ENCODE measurements around the gene ADAM12. TPM values are rescaled to one million over a fixed set of nuclear protein-coding genes. Genes with fewer than 3 reads are reported as not detected.

Gene ADAM12
- total RNA-seq, 4 donors from 2014 or later, result under 0.01 to 1.3 (median 1.0) TPM

- 54% methylated on average over 12 of the region's 12 CpGs for WGBS
- intact Hi-C loops (cut with DNase I), result no loop called here
- Histone ChIP-seq H3K27ac (replicated peaks in 1 of 4) (no peak overlapping the region), H3K36me3 (no peaks in the 10 kb centered on the region), H3K4me1 (no peaks in the 10 kb centered on the region), H3K4me3 (no peak overlapping the region), H3K9me3 (no peaks in the 10 kb centered on the region), H3K27me3 (no peaks in the 10 kb centered on the region)
- peak; percentile 64 for DNase-seq (ENCODE audit: extremely low spot score)
- no peak for TF ChIP-seq POLR2AphosphoS5 (IDR thresholded peaks at IDR 0.05)
- TF ChIP-seq, protein P1, sequence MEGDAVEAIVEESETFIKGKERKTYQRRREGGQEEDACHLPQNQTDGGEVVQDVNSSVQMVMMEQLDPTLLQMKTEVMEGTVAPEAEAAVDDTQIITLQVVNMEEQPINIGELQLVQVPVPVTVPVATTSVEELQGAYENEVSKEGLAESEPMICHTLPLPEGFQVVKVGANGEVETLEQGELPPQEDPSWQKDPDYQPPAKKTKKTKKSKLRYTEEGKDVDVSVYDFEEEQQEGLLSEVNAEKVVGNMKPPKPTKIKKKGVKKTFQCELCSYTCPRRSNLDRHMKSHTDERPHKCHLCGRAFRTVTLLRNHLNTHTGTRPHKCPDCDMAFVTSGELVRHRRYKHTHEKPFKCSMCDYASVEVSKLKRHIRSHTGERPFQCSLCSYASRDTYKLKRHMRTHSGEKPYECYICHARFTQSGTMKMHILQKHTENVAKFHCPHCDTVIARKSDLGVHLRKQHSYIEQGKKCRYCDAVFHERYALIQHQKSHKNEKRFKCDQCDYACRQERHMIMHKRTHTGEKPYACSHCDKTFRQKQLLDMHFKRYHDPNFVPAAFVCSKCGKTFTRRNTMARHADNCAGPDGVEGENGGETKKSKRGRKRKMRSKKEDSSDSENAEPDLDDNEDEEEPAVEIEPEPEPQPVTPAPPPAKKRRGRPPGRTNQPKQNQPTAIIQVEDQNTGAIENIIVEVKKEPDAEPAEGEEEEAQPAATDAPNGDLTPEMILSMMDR (IDR thresholded peaks at IDR 0.05), result no peak
- no peak for TF ChIP-seq POLR2A (IDR thresholded peaks at IDR 0.05; ENCODE audit: low read depth)
- TF ChIP-seq EP300 (IDR thresholded peaks at IDR 0.05), result no peak
These were observed 72.6 kb downstream of the ADAM12 start for GRCh38 chr10:126315494-126316177.

DNA sequence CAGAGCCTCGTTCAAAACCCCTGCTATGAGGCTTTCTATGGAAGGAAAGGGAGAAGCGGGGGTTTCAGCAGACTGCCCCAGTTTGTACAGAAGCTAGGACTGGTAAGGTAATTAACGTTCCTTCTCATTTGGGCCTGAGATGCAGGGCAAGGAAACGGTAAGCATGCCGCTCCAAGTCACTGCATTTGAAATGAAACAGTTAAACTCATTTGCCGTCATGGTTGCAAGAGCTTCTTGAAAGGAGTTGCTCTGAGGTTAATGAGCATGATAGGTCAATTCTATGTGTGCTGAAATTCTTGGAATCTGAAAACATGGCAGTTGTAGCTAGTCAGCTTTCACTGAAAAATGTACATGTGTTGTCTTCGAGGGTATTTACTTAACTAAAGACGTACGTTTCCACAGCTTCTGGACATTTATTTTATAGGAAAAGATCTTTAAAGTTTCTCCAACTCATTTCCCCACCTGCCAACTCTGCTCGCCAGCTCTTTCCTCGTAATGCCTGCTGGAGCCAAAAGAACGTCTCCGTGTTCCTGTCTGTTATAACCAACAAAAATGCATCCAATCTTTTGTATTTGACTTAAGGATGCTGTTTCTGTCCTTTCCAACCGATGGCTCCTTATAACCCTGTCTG lies 73.3 kb downstream of the ADAM12 start:
- TF ChIP-seq POLR2A (IDR thresholded peaks at IDR 0.05; ENCODE audit: low read depth) (no peak), EP300 (IDR thresholded peaks at IDR 0.05) (no peak), POLR2AphosphoS5 (IDR thresholded peaks at IDR 0.05) (no peak)
- TF ChIP-seq, protein P1 (IDR thresholded peaks at IDR 0.05), result no peak
- Histone ChIP-seq H3K9me3 (no peaks in the 10 kb centered on the region), H3K36me3 (no peaks in the 10 kb centered on the region), H3K27ac (replicated peaks in 1 of 4) (no peak overlapping the region), H3K4me3 (no peak overlapping the region), H3K4me1 (no peaks in the 10 kb centered on the region), H3K27me3 (peaks cover 0 to 6% (median 0%) of the 10 kb centered on the region in 4 donors)
- WGBS, result 78% methylated on average over 14 of the region's 14 CpGs
- intact Hi-C loops (cut with DNase I), result no loop called here
- peak; percentile 60 for DNase-seq (ENCODE audit: extremely low spot score)

DNA sequence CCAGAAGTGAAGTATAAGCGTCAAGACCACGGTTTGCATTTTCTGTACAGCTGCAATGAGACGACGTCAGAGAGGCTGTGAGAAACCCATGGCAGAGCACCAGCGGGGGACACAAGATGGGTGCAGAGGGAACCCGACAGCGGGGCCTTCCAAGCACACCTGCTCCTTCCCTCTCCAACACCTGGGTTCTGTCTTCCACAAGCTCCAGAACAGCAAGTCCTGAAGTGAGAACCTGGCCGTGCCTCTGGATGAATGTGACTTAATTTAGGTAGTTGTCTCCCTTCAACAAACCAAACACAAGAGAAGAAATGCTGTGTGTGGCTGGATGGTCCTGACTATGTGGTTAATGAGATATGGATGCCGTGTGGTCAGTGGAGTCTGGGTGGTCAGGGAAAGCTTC lies 76.1 kb downstream of the ADAM12 start:
- DNase-seq (ENCODE audit: extremely low spot score), result peak; percentile 62
- Histone ChIP-seq H3K4me1 (no peaks in the 10 kb centered on the region), H3K4me3 (no peak overlapping the region), H3K36me3 (no peaks in the 10 kb centered on the region), H3K27ac (replicated peaks in 1 of 4) (no peak overlapping the region), H3K9me3 (no peaks in the 10 kb centered on the region), H3K27me3 (peaks cover 0 to 11% (median 0%) of the 10 kb centered on the region in 4 donors)
- intact Hi-C loops (cut with DNase I), result no loop called here
- WGBS, result 91% methylated on average over 9 of the region's 9 CpGs
- TF ChIP-seq EP300 (IDR thresholded peaks at IDR 0.05), result no peak
- no peak for TF ChIP-seq POLR2AphosphoS5 (IDR thresholded peaks at IDR 0.05)
- TF ChIP-seq POLR2A (IDR thresholded peaks at IDR 0.05; ENCODE audit: low read depth), result no peak
- TF ChIP-seq, protein P1 (IDR thresholded peaks at IDR 0.05), result no peak

DNA sequence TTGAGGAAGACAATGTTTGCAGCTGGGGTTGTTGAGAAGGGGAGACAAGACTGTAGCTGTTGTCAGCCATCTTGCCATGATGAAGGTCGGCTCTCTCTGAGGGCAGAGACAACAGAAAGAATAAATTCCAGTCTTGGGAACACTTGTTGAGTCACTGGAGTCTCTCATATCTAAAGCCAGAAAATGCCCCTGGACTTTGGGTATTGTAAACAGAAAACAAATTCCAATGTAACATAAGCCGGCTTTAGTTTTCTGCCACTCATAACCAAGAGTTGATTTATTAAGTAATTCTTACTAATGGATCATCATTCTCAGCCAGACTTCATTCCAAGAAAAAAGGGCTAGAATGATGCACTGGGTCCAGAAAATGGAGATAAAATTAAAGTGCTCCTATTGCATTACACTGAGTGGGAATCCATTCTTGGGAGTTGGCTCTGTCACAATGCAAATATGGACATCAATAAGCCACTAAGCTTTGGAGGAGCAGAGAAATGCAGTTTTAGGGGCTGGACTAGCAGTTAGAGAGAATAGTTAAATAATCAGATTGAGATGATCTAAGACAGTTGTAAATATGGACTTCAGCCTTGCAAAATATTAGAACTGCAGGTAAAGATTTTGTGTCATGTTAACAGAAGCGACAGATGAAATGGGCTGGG lies 78.9 kb downstream of the ADAM12 start:
- no peaks in the 10 kb centered on the region for H3K4me1 ChIP-seq
- WGBS, result 89% methylated on average over 3 of the region's 3 CpGs
- no peak overlapping the region for H3K27ac ChIP-seq (replicated peaks in 1 of 4)
- DNase-seq (ENCODE audit: extremely low spot score), result no peak
- TF ChIP-seq POLR2A (IDR thresholded peaks at IDR 0.05; ENCODE audit: low read depth) (no peak), EP300 (IDR thresholded peaks at IDR 0.05) (no peak), POLR2AphosphoS5 (IDR thresholded peaks at IDR 0.05) (no peak)
- TF ChIP-seq, protein P1 (IDR thresholded peaks at IDR 0.05), result no peak
- H3K36me3 ChIP-seq, result no peaks in the 10 kb centered on the region
- peaks cover 0 to 11% (median 0%) of the 10 kb centered on the region in 4 donors for H3K27me3 ChIP-seq
- intact Hi-C loops (cut with DNase I), result no loop called here
- H3K9me3 ChIP-seq, result peaks cover 0 to 6% (median 0%) of the 10 kb centered on the region in 4 donors
- H3K4me3 ChIP-seq, result no peak overlapping the region
